ENCODE measurements around the gene IARS1.

GRCh38 chr9:92300936-92301335 is 7.4 kb upstream of the IARS1 start:
- no peak for TF ChIP-seq POLR2A (IDR thresholded peaks at IDR 0.05)
- no peak for TF ChIP-seq CTCF (IDR thresholded peaks at IDR 0.05)

All from thyroid gland (tissue), 4 donors.